NK-92 (cell line): Measurements from ENCODE around the gene FAM120C.

ENCODE experiments used
- DNase-seq: peaks from one replicate; lab custom pipeline; 2025; ENCODE audit not compliant: unreplicated experiment; lab: John Stamatoyannopoulos, UW

The FAM120C gene

GRCh38 chrX:54182864-54183613 lies at the start of gene FAM120C:
FAM120C (minus strand) TSS chrX:54183254; CDS start chrX:54183198, 56 bp downstream.
- no peak for DNase-seq

GRCh38 chrX:54230435-54231148 lies 47.5 kb upstream of the FAM120C start:
- no peak for DNase-seq

GRCh38 chrX:54223581-54223980 lies 40.5 kb upstream of the FAM120C start:
- no peak for DNase-seq

DNA sequence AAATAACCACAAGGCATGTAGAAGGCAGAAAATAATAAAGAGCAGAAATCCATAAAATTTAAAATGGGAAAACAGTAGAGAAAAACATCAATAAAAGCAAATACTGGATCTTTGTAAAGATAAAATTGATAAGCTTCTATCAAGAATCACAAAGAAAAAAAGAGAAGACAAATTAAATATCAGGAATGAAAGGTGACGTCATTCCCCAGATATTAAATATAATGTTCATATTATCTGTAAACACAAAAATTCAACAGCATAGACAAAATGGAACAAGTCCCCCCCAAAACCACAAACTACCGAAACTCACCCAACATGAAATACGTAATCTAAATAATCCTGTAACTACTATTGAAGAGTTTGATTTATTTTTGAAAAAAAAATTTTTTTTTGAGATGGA lies 30.5 kb upstream of the FAM120C start:
- no peak for DNase-seq

GRCh38 chrX:54208531-54208930 lies 25.5 kb upstream of the FAM120C start:
- DNase-seq, result no peak

- no peak for DNase-seq
Observed at GRCh38 chrX:54198262-54198661, 15.2 kb upstream of the FAM120C start.

- DNase-seq, result no peak
Observed at GRCh38 chrX:54194982-54195588, 12.0 kb upstream of the FAM120C start.

- DNase-seq, result no peak
Observed at GRCh38 chrX:54193085-54193821, 10.2 kb upstream of the FAM120C start.

GRCh38 chrX:54184474-54184873 lies 1.4 kb upstream of the FAM120C start:
- no peak for DNase-seq

DNA sequence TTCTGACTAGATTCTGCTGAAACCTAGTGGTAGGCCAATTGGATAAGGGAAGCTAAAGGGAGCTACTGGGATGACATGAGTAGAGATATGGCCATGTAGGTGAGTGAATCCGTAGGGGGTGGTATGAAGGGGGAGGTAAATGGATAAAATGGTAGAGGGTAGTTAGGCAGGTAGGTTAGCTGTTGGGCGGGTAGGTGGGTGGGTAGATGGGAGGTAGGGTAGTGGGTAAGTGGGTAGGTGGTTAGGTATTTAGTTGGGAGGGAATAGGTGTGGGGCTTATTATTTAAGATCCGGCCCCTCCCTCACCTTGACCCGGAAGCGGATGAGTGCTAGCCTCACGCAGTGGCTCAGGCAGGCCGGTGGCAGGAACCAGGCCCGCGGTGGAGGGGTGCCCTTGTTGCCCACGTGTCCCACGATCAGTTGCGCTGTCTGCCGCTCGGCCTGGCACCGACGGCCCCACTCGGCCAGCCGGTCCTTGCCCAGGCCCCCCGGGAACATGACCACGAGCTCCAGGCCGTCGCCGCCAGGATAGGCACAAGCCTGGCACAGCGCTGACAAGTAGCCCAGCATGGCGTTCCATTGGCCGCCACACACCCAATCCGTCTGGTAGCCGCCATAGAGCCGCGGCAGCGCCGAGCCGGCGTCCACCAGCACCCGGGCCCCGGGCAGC lies 725 bp downstream of the FAM120C start:
- DNase-seq, result no peak

GRCh38 chrX:54181202-54181953 lies 1.7 kb downstream of the FAM120C start:
- DNase-seq, result no peak

DNA sequence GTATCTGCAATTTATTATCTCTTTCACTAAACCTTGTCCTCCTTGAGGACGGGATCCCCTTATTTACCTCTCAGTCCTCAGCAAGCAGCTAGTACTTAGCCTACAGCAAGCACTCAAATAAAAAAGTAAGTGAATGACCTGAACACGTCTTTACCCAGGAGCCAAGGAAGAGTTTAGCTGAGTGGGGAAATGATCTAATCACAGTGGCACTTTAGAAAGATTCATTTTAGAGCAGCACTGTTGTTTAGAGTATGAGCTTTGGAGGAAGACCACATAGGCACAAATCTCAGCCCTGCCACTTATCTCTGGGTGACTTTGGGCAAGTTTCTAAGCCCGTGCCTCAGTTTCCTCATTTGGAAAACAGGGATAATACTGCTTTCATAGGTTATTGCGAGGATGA lies 2.7 kb downstream of the FAM120C start:
- no peak for DNase-seq

- no peak for DNase-seq
Observed at GRCh38 chrX:54178100-54178940, 4.7 kb downstream of the FAM120C start.

DNA sequence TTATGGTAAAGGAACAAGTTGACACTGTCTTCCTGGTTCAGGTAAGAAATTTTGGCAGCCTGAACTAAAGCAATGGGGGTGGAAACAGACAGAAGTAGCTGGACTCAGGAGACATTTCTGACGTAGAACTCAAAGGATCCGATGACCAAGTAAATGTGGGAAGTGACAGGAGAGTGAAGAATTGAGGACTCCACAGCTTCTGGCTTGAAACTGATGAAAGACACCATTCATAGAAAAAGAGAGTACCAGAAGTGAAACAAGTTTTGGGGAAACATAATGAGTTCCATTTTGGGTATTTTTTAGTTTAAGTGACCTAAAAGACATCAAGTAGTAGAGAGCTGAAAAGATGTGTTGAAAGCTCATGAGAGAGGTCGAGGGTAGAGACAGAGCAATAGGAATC lies 5.7 kb downstream of the FAM120C start:
- no peak for DNase-seq

DNA sequence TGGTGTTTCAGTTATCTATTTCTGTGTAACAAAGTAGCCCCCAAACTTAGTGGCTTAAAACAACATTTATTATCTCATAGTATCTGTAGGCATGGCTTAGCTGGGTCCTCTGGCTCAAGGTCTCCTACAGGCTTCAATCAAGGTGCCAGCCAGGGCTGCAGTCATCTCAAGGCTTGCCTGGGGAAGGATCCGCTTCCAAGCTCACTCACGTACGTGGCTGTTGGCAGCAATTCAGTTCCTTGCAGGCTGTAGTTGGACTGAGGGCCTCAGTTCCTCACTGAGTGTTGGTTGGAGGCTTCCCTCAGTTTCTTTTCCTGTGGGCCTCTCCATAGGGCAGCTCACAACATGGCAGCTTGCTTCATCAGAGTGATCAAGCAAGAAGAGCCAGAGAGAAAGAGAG lies 9.3 kb downstream of the FAM120C start:
- DNase-seq, result no peak

DNA sequence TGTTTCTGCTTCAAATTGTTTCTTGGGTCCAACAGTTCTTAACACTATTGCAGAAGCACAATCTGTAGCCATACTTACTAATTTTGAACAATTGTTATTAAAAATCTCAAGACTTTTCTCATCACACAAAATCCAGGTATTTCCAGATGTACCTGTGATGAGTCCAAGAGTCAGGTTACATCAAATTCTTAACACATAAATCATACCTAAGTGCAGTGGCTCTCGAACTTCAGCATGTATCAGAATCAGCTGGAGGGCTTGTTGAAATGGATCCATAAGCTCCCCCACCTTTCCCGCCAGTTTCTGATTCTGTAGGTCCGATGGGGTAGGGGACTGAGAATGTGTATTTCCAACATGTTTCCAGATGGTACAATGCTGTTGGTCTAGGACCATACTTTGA lies 10.6 kb downstream of the FAM120C start:
- no peak for DNase-seq

DNA sequence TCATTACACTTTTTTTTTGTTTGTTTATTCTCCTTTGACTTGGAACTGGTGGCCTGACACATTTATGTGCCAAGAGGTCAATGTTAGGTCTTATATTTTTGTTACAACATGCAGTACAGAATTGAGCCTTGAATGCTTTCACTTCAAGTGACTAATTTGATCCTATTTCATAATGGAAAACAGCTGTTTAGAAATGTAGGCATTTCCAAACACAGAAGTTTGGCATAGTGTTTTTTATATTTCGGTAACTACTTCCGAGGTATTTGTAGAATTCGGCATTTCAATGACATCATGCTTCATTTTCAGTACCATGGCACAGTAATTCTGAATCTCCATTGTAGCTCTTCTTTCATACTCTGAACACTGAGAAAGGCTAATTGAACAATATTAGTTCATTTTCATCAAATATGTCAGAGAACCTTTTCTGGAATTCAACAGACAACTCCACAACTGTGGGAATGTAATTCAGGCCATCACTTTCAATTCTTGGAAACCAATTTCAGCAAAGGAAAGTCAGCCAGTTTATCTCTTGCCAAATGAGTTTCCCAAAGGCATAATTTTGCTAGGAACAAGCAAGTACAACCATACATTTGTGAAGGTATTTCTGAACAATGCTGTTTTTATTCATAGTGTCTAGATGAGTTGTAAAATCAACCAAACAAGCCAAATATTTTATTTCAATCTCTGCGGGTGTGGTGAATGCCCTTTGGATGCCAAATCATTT lies 11.4 kb downstream of the FAM120C start:
- DNase-seq, result no peak

GRCh38 chrX:54171091-54171490 lies 12.0 kb downstream of the FAM120C start:
- no peak for DNase-seq

DNA sequence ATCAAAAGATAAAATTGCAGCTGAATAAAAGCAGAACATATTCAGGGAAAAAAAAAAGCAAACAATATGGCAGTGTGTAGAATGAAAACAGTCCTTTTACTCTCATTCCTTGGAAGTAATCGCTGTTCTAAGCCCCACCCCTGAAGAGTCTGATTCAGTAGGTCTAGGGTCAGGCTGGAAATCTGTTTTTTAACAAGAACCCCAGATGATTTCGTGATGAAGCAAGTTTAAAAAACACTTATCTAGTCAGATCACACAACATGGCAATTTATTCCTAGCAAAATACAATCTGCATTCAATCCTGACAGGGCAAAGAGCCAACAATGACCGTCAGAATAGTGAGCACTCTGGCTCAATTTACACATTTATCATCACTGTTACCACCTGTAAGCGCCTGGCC lies 16.1 kb downstream of the FAM120C start:
- no peak for DNase-seq
